IMR-90 (cell line): ENCODE results near the gene SPATA46. TPM values are rescaled to one million over a fixed set of nuclear protein-coding genes. Genes with fewer than 3 reads are reported as not detected.

Source experiments
- ATAC-seq: fragments of 200-7000 bp; cut with Tn5 transposase; 2 replicates; pipeline ENCODE4 v1.9.1; 2020; ENCODE audit warnings: low read depth, mild to moderate bottlenecking, moderate library complexity
- BruUV-seq: library from RNA; stranded (reverse); fragments of 400-500 nt; replicated peaks from 2 replicates; lab custom pipeline; 2021; lab: Mats Ljungman, UMichigan
- CTCF ChIA-PET: fragments of 300-600 bp; formaldehyde crosslinking; extraction: SDS; loops from one replicate; lab custom pipeline; 2021; ENCODE audit warnings: antibody characterized with exemption; lab: Yijun Ruan, JAX
- POLR2A ChIA-PET: fragments of 300-600 bp; sonication (Branson Sonifier 250); formaldehyde crosslinking; loops from one replicate; lab custom pipeline; 2022; ENCODE audit warnings: antibody characterized with exemption; ENCODE audit not compliant: unreplicated experiment; lab: Charles Lee
- DNase-seq: peaks from one replicate; pipeline ENCODE4 v3.0.0; 2013
- H2AFZ ChIP-seq: replicated peaks from 2 replicates; pipeline ENCODE3; 2013; ENCODE audit warnings: low read length, mild to moderate bottlenecking; ENCODE audit not compliant: poor library complexity
- H2AK5ac ChIP-seq: 2 replicates; pipeline ENCODE4 v1.6.1; 2013; ENCODE audit warnings: low read depth, low read length, inconsistent platforms
- H2AK9ac ChIP-seq: replicated peaks from 2 replicates; pipeline ENCODE3; 2013; ENCODE audit warnings: mild to moderate bottlenecking, low read depth, low read length, moderate library complexity; ENCODE audit not compliant: poor library complexity
- H2BK120ac ChIP-seq: 2 replicates; pipeline ENCODE4 v1.6.1; 2013; ENCODE audit warnings: low read depth, low read length, inconsistent platforms
- H2BK15ac ChIP-seq: 3 replicates; pipeline ENCODE4 v1.6.1; 2013; ENCODE audit warnings: low read depth, low read length, inconsistent platforms
- H2BK20ac ChIP-seq: 2 replicates; pipeline ENCODE4 v1.6.1; 2013; ENCODE audit warnings: low read depth, mild to moderate bottlenecking, inconsistent platforms, low read length, moderate library complexity
- H2BK5ac ChIP-seq: 2 replicates; pipeline ENCODE4 v1.6.1; 2013; ENCODE audit warnings: mild to moderate bottlenecking, low read depth, low read length, inconsistent platforms; ENCODE audit not compliant: poor library complexity, severe bottlenecking
- H3K14ac ChIP-seq: replicated peaks from 2 replicates; pipeline ENCODE4 v1.6.1; 2013; ENCODE audit warnings: low read depth, low read length, inconsistent platforms
- H3K18ac ChIP-seq: 2 replicates; pipeline ENCODE4 v1.6.1; 2013; ENCODE audit warnings: low read depth, low read length, control low read depth
- H3K23ac ChIP-seq: 2 replicates; pipeline ENCODE4 v1.6.1; 2013; ENCODE audit warnings: low read depth, low read length, inconsistent platforms
- H3K27ac ChIP-seq: 2 replicates; pipeline ENCODE4 v1.5.1; 2013; ENCODE audit warnings: mild to moderate bottlenecking, control low read depth, low read length; ENCODE audit not compliant: insufficient read depth
- H3K27me3 ChIP-seq: 2 replicates; pipeline ENCODE4 v1.6.1; 2013; ENCODE audit warnings: low read length; ENCODE audit not compliant: control insufficient read depth, insufficient read depth
- H3K36me3 ChIP-seq: 2 replicates; pipeline ENCODE4 v1.6.1; 2013; ENCODE audit warnings: low read length, mixed read lengths; ENCODE audit not compliant: control insufficient read depth, insufficient read depth
- H3K4ac ChIP-seq: 2 replicates; pipeline ENCODE4 v1.6.1; 2013; ENCODE audit warnings: low read depth, low read length, inconsistent platforms
- H3K4me1 ChIP-seq: 2 replicates; pipeline ENCODE4 v1.6.1; 2013; ENCODE audit warnings: low read length, mixed read lengths; ENCODE audit not compliant: control insufficient read depth, insufficient read depth
- H3K4me2 ChIP-seq: 2 replicates; pipeline ENCODE4 v1.6.1; 2013; ENCODE audit warnings: low read depth, mild to moderate bottlenecking, control low read depth, low read length, moderate library complexity
- H3K4me3 ChIP-seq: 2 replicates; pipeline ENCODE4 v1.5.1; 2013; ENCODE audit warnings: low read depth, mild to moderate bottlenecking, control low read depth, low read length, moderate library complexity; ENCODE audit not compliant: insufficient read depth
- H3K56ac ChIP-seq: 2 replicates; pipeline ENCODE4 v1.6.1; 2013; ENCODE audit warnings: low read length, inconsistent platforms; ENCODE audit not compliant: insufficient read depth; ENCODE audit errors: extremely low read depth
- H3K79me1 ChIP-seq, 2 experiments: 2 replicates each; pipeline ENCODE4 v1.6.1; 2013; ENCODE audit warnings: low read length in 2 of 2, inconsistent platforms in 1 of 2, low read depth in 1 of 2
- H3K9ac ChIP-seq: 2 replicates; pipeline ENCODE4 v1.6.1; 2013; ENCODE audit warnings: low read depth, low read length, control low read depth
- H3K9me1 ChIP-seq: 2 replicates; pipeline ENCODE4 v1.6.1; 2013; ENCODE audit warnings: low read length, inconsistent platforms; ENCODE audit not compliant: insufficient read depth
- H3K9me3 ChIP-seq: 2 replicates; pipeline ENCODE4 v1.6.1; 2013; ENCODE audit warnings: low read length; ENCODE audit not compliant: control insufficient read depth, insufficient read depth
- H4K20me1 ChIP-seq: 2 replicates; pipeline ENCODE4 v1.6.1; 2013; ENCODE audit warnings: low read length, inconsistent platforms; ENCODE audit not compliant: insufficient read depth
- H4K5ac ChIP-seq: 2 replicates; pipeline ENCODE4 v1.6.1; 2013; ENCODE audit warnings: mild to moderate bottlenecking, low read depth, low read length, control low read depth
- H4K8ac ChIP-seq, 2 experiments: 2 replicates each; pipeline ENCODE4 v1.6.1; 2013; ENCODE audit warnings: low read depth in 2 of 2, low read length in 2 of 2, control low read depth in 1 of 2, inconsistent platforms in 1 of 2
- H4K91ac ChIP-seq: 2 replicates; pipeline ENCODE4 v1.6.1; 2013; ENCODE audit warnings: low read depth, low read length, inconsistent platforms; ENCODE audit not compliant: insufficient read depth
- BHLHE40 ChIP-seq: fragments of 150-350 bp; IDR thresholded peaks from 2 replicates; pipeline ENCODE4 v1.6.1; 2016; ENCODE audit warnings: mild to moderate bottlenecking, low read depth, low read length
- CTCF ChIP-seq: conservative IDR thresholded peaks from 2 replicates; pipeline ENCODE4 v1.5.1; 2012; ENCODE audit warnings: mild to moderate bottlenecking, low read depth, low read length, improper control_type of control experiment
- ELK1 ChIP-seq: fragments of 150-350 bp; IDR thresholded peaks from 2 replicates; pipeline ENCODE4 v1.6.1; 2016; ENCODE audit warnings: low read depth, mild to moderate bottlenecking, low read length, moderate library complexity, borderline replicate concordance
- MAFK ChIP-seq: IDR thresholded peaks from 2 replicates; pipeline ENCODE4 v1.6.1; 2012; ENCODE audit warnings: low read depth, low read length, improper control_type of control experiment
- NFE2L2 ChIP-seq: fragments of 150-350 bp; IDR thresholded peaks from 2 replicates; pipeline ENCODE4 v1.6.1; 2016; ENCODE audit warnings: low read depth, mild to moderate bottlenecking, low read length
- RAD21 ChIP-seq: IDR thresholded peaks from 2 replicates; pipeline ENCODE4 v1.6.1; 2012; ENCODE audit warnings: low read length, improper control_type of control experiment
- USF2 ChIP-seq: fragments of 150-350 bp; IDR thresholded peaks from 2 replicates; pipeline ENCODE4 v1.6.1; 2017; ENCODE audit warnings: mild to moderate bottlenecking, antibody characterized with exemption, low read length, low read depth
- WGBS, 2 experiments: methylation state at CpG; one replicate each; pipeline versions ENCODE4 v1.1.5 to v1.1.7; 2013; ENCODE audit warnings: missing lambda C conversion rate in 2 of 2; ENCODE audit not compliant: insufficient read length in 1 of 2; ENCODE audit errors: extremely low coverage in 2 of 2; 5-methylcytosine and 5-hydroxymethylcytosine counted together
- dilution Hi-C: fragments of 300-500 bp; cut with HindIII; formaldehyde crosslinking; loops from one replicate; pipeline ENCODE4 v1.14.3; 2018; ENCODE audit warnings: low sequenced_read_pairs; ENCODE audit not compliant: unreplicated experiment
- in situ Hi-C: fragments of 300-500 bp; cut with MboI; formaldehyde crosslinking; loops from 3 replicates; pipeline ENCODE4 v1.14.3; 2019; ENCODE audit warnings: low sequenced_read_pairs, inconsistent platforms, mixed read lengths
- intact Hi-C: fragments of 100-400 bp; cut with micrococcal nuclease; formaldehyde crosslinking; loops from 2 replicates; pipeline ENCODE4 v1.10.0; 2022
- polyA plus RNA-seq, 3 experiments: library from polyadenylated mRNA; depleted of rRNA; stranded (reverse); fragments of >200 nt; gene quantifications; 2 replicates each; pipeline ENCODE4 v1.2.3, GENCODE V29; 2012; ENCODE audit warnings: low replicate concordance in 1 of 3
- total RNA-seq: library from RNA; depleted of rRNA; stranded (reverse); fragments of >200 nt; gene quantifications from 2 replicates; pipeline ENCODE4 v1.2.3, GENCODE V29; 2012

SPATA46 gene
- total and polyA plus RNA-seq, 2 of the 4 experiments (the other 2 are of a cell fraction), result not detected

- no peak overlapping the region for H2AK5ac ChIP-seq
- no peaks in the 10 kb centered on the region for H3K9me3 ChIP-seq
- H3K27ac ChIP-seq, result no peak overlapping the region
- no TSS peak for BruUV-seq
- ChIA-PET POLR2A (no interaction called here), CTCF (interaction anchor here (1.1 kb wide), 1 partner anchor 21 kb away, joined by 3 read pairs; no protein-coding TSS in a partner anchor)
- no peak overlapping the region for H2AFZ ChIP-seq
- H2BK15ac ChIP-seq, result no peak overlapping the region
- H3K27me3 ChIP-seq, result peaks cover 20% of the 10 kb centered on the region
- H3K4me2 ChIP-seq, result no peak overlapping the region
- H3K36me3 ChIP-seq, result no peaks in the 10 kb centered on the region
- no peak overlapping the region for H4K5ac ChIP-seq
- H4K20me1 ChIP-seq, result no peaks in the 10 kb centered on the region
- H2BK5ac ChIP-seq, result no peak overlapping the region
- no peak overlapping the region for H3K18ac ChIP-seq
- TF ChIP-seq BHLHE40 (no peak), USF2 (no peak), CTCF (no peak), RAD21 (no peak), ELK1 (no peak), MAFK (no peak), NFE2L2 (no peak)
- H3K56ac ChIP-seq, result no peak overlapping the region
- H4K8ac ChIP-seq, result no peak overlapping the region
- no peak overlapping the region for H3K4ac ChIP-seq
- in situ Hi-C loops (no loop called here), intact Hi-C loops (no loop called here), dilution Hi-C loops (no loop called here)
- DNase-seq (no peak), ATAC-seq (no peak)
- no peak overlapping the region for H3K14ac ChIP-seq
- no peaks in the 10 kb centered on the region; the same call in 1 of the 2 replicates for H3K9me1 ChIP-seq
- H3K79me1 ChIP-seq, result no peaks in the 10 kb centered on the region
- no peak overlapping the region for H2BK120ac ChIP-seq
- no peak overlapping the region for H2AK9ac ChIP-seq
- no CpG with 5 or more reads among the region's 4 CpGs for WGBS, 2 experiments
- H2BK20ac ChIP-seq, result no peak overlapping the region
- no peak overlapping the region for H4K91ac ChIP-seq
- H3K4me3 ChIP-seq, result no peak overlapping the region
- H3K4me1 ChIP-seq, result no peaks in the 10 kb centered on the region
- no peak overlapping the region for H3K23ac ChIP-seq
- no peak overlapping the region for H3K9ac ChIP-seq
These were observed 10.5 kb downstream of the SPATA46 start for GRCh38 chr1:162366149-162366548.
